GM12865 (cell line): ENCODE data around the gene LAMC2.

Source experiments
- DNase-seq: peaks from one replicate; pipeline ENCODE4 v3.0.0; 2010; ENCODE audit warnings: low read depth
- H3K4me3 ChIP-seq: 2 replicates; pipeline ENCODE4 v1.5.1; 2011; ENCODE audit warnings: mild to moderate bottlenecking, low read depth, low read length, control low read depth
- TF ChIP-seq, protein P1 (sequence below): IDR thresholded peaks from 2 replicates; pipeline ENCODE4 v1.5.1; 2011; ENCODE audit warnings: low read length, control low read depth, low read depth, inconsistent platforms; ENCODE audit not compliant: insufficient read depth; ENCODE audit errors: missing control alignments

The LAMC2 gene

DNA sequence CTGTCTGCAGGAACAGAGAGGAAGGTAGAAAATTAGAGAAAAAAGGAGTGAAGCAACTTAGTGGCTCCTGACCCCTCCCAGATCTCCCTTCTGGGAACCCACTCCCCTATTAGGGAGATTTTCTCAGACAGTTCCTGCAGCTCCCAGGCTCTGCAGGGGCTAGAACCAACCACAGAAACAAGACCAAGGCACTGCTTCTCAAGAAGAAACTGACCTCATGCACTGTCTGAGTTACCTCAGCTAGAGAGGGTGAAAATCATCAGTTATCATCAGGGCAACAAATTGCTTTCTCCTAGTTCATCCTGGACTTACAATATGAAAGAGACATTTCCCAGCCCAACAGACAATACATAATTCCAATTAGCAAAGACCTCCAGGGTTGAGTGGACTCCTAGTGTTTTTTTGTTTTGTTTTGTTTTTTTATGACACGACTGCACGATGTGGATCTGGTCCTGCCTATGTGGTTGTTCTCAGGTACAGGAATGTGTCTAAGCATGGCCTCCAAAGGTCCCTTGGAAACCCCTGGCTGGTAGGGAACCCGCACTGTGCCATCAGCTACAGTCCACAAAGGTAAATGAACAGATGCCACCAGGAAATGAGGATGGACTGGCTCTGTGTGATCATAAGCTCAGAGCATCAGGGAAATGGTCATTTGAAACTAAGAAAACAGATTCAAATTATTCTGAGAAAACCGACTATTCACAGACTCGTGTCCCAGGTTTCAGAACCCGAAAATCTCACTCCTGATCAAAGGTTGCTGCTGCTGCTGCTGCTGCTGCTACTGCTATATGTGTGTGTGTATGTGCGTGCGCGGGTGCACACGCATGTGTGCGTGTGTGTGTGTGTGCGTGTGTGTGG, 65.3 kb downstream of the LAMC2 start:
- peak; percentile 85 for DNase-seq
- H3K4me3 ChIP-seq: no peak overlapping the region
- TF ChIP-seq, protein P1, sequence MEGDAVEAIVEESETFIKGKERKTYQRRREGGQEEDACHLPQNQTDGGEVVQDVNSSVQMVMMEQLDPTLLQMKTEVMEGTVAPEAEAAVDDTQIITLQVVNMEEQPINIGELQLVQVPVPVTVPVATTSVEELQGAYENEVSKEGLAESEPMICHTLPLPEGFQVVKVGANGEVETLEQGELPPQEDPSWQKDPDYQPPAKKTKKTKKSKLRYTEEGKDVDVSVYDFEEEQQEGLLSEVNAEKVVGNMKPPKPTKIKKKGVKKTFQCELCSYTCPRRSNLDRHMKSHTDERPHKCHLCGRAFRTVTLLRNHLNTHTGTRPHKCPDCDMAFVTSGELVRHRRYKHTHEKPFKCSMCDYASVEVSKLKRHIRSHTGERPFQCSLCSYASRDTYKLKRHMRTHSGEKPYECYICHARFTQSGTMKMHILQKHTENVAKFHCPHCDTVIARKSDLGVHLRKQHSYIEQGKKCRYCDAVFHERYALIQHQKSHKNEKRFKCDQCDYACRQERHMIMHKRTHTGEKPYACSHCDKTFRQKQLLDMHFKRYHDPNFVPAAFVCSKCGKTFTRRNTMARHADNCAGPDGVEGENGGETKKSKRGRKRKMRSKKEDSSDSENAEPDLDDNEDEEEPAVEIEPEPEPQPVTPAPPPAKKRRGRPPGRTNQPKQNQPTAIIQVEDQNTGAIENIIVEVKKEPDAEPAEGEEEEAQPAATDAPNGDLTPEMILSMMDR: no peak

DNA sequence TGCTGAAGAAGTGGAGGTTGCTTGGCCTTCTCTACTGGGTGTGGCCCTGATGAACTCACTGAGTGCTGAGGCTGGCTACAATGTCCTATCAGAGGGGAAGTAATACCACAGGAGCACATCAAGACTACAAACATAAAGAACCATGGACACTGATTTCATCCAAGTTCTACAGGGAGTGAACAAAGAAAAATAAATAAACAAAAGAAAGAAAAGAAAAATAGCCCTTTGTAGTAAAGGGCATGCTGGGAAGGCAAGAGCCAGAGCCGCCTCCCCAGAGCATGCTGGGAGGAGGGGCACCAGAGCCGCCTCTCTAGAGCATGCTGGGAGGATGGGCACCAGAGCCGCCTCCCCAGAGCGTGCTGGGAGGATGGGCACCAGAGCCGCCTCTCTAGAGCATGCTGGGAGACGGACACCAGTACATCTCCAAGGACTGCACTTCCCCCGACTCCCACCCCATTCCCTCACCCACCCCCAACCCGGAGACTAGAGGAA, 65.9 kb downstream of the LAMC2 start:
- DNase-seq: no peak
- TF ChIP-seq, protein P1: no peak
- no peak overlapping the region for H3K4me3 ChIP-seq

DNA sequence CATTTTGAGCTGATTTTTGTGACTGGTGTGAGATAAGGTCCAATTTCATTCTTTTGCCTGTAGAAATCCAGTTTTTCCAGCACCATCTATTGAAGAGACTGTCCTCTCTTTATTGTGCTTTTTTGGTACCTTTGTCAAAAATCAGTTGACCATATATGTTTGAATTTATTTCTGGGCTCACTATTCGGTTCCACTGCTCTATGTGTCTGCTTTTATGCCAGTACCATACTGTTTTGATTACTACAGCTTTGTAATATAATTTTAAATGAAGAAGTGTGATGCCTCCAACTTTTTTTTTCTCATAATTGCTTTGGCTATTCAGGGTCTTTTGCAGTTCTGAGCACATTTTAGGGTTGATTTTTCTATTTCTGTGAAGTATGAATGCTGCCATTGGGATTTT, 69.0 kb downstream of the LAMC2 start:
- H3K4me3 ChIP-seq: no peak overlapping the region
- DNase-seq: no peak
- TF ChIP-seq, protein P1: no peak

DNA sequence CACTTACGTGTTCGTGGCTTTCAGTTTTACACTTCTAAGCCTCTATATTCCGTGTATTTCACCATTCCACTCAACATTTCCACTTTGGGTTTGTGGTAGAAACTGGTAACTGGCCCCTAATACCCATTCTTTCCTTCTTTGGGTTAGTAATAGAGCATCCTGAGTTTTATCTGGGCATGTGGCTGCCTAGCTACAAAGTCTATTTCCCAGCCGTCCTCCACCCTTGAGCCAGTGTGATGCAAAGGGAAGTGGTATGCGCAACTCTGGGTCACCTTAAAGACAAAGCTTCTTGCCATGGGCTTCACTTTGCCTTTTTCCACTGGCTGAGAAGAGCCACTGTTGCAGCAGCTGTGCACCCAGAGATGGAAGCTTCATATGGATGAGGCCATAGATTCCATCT, 73.9 kb downstream of the LAMC2 start:
- H3K4me3 ChIP-seq: no peak overlapping the region
- TF ChIP-seq, protein P1: no peak
- DNase-seq: no peak

- DNase-seq: no peak
- TF ChIP-seq, protein P1: no peak
These were observed 76.7 kb downstream of the LAMC2 start for GRCh38 chr1:183262628-183263200.

DNA sequence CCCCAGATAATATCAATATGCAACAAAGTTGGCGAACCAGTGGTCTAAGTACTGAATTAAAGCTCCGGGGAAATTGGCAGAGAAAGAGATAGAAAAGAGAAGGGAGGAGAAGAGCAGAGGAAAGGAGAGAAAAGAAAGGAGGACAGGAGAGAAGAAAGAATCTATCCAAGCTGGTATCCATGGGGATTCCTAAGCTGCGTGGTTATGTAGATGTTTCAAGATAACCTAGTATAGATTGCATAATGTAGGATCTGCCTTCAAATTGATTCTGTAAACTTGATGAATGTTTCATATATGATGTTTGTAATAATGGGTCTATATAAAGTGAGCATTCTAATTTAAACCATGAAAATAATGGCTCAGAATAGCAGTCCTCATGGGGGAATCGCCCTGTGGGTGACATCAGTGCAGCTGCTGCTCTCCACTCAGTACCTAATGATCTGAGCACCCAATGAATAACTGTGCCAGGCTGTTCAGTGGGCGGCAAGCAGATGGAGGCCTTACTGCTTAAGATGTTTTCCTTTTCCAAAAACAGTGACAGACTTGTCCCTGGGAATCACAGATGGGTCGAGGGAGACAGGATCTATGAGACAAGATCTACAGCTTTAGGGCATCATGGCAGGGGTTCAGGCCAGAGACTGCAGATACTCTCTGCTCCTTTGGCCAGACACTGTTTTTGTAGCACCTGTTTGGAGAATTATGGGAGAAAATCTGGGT, 78.0 kb downstream of the LAMC2 start:
- H3K4me3 ChIP-seq: no peak overlapping the region
- TF ChIP-seq, protein P1: no peak
- no peak for DNase-seq

More at GRCh38 chr1:183262628-183263200, 76.7 kb downstream of the LAMC2 start:
- H3K4me3 ChIP-seq: no peak overlapping the region
